Measurements from ENCODE around the gene KRTAP1-5.
"Not testable (repeated sequence)": the region's sequence is repeated elsewhere in the genome, so short reads cannot be mapped to it uniquely, and the experiment has no call there.

KRTAP1-5 gene, protein sequence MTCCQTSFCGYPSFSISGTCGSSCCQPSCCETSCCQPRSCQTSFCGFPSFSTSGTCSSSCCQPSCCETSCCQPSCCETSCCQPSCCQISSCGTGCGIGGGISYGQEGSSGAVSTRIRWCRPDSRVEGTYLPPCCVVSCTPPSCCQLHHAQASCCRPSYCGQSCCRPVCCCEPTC

DNA sequence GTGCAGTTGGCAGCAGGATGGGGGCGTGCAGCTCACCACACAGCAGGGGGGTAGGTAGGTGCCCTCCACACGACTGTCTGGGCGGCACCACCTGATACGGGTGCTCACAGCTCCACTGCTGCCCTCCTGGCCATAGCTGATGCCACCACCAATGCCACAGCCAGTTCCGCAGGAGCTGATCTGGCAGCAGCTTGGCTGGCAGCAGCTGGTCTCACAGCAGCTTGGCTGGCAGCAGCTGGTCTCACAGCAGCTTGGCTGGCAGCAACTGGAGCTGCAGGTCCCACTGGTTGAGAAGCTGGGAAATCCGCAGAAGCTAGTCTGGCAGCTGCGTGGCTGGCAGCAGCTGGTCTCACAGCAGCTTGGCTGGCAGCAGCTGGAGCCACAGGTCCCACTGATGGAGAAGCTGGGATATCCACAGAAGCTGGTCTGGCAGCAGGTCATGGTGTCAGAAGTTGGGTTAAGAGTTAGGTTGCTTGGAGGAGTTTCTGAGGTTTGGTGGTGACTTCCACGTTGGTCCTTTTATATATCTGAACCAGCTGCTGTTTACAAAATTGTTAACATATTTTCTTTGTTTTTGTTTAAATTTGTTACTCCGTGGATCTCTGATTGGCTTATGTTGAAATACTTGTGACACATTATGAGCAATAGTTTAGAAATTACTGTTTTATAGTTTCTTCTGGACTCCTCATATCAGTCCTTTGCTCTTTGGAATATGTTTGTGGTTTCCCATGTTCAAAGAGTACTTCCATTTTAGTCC lies at the start of gene KRTAP1-5:
KRTAP1-5 (minus strand) TSS at position 494 of the 757 bp plus-strand sequence; CDS start at position 441, 53 bp downstream.
- H3K4me1 ChIP-seq (ENCODE audit: control insufficient read depth, insufficient read depth, low read length, unreplicated experiment), result peaks cover 24% of the 10 kb centered on the region
- H3K27me3 ChIP-seq (ENCODE audit: insufficient read depth, low read length), result no peaks in the 10 kb centered on the region
- no peak within 1 kb of the TSS for H3K4me3 ChIP-seq (ENCODE audit: low read depth, low read length)
- H3K36me3 ChIP-seq (ENCODE audit: insufficient read depth, low read length), result no peaks in the 10 kb centered on the region
- peak within 1 kb of the TSS; percentile 55 for H3K27ac ChIP-seq (ENCODE audit: low read depth, low read length)
- no peaks in the 10 kb centered on the region for H3K79me2 ChIP-seq (ENCODE audit: control insufficient read depth, insufficient read depth, low read length, unreplicated experiment)
- H2AFZ ChIP-seq (ENCODE audit: low read length, unreplicated experiment), result peak within 1 kb of the TSS; percentile 57

DNA sequence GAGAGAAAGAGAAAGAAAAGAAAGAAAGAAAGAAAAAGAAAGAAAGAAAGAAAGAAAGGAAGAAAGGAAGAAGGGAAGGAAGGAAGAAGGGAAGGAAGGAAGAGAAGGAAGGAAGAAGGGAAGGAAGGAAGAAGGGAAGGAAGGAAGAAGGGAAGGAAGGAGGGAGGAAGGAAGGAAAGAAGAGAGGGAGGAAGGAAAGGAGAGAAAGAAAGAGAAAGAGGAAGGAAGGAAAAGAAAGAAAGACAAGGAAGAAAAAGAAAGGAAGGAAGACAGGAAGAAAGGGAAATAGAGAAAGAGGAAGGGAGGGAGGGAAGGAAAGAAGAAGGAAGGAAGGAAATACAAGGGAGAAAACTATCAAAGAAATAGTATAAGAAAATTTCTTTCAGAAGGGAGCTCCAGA lies 49.8 kb upstream of the KRTAP1-5 start:
- H3K27ac ChIP-seq (ENCODE audit: low read depth, low read length), result no peak overlapping the region
- no peaks in the 10 kb centered on the region for H3K27me3 ChIP-seq (ENCODE audit: insufficient read depth, low read length)
- H2AFZ ChIP-seq (ENCODE audit: low read length, unreplicated experiment), result no peak overlapping the region
- no peaks in the 10 kb centered on the region for H3K36me3 ChIP-seq (ENCODE audit: insufficient read depth, low read length)
- no peak overlapping the region for H3K4me3 ChIP-seq (ENCODE audit: low read depth, low read length)
- H3K79me2 ChIP-seq (ENCODE audit: control insufficient read depth, insufficient read depth, low read length, unreplicated experiment), result no peaks in the 10 kb centered on the region
- H3K4me1 ChIP-seq (ENCODE audit: control insufficient read depth, insufficient read depth, low read length, unreplicated experiment), result no peaks in the 10 kb centered on the region

DNA sequence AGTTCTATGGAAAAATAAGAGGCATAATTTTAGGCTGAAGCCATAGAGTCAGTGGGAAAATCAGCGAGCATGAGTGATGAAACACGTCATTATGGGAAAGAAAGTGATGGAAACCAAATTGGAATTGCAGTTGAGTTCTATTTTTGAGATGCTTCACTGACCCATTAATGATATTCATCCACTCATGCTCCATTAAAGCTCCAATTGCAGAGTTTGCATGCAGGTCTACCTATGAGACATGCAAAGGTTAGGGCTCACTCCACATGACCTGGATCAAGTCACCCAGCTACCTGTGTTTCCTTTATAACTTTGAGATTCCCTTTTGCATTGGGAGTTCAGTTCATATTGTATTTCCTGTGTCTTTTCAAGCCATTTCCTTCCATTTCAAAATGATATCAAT lies 46.7 kb upstream of the KRTAP1-5 start:
- Histone ChIP-seq H3K4me3 (ENCODE audit: low read depth, low read length) (no peak overlapping the region), H2AFZ (ENCODE audit: low read length, unreplicated experiment) (no peak overlapping the region), H3K27ac (ENCODE audit: low read depth, low read length) (no peak overlapping the region), H3K36me3 (ENCODE audit: insufficient read depth, low read length) (no peaks in the 10 kb centered on the region), H3K27me3 (ENCODE audit: insufficient read depth, low read length) (no peaks in the 10 kb centered on the region), H3K79me2 (ENCODE audit: control insufficient read depth, insufficient read depth, low read length, unreplicated experiment) (no peaks in the 10 kb centered on the region), H3K4me1 (ENCODE audit: control insufficient read depth, insufficient read depth, low read length, unreplicated experiment) (no peaks in the 10 kb centered on the region)

DNA sequence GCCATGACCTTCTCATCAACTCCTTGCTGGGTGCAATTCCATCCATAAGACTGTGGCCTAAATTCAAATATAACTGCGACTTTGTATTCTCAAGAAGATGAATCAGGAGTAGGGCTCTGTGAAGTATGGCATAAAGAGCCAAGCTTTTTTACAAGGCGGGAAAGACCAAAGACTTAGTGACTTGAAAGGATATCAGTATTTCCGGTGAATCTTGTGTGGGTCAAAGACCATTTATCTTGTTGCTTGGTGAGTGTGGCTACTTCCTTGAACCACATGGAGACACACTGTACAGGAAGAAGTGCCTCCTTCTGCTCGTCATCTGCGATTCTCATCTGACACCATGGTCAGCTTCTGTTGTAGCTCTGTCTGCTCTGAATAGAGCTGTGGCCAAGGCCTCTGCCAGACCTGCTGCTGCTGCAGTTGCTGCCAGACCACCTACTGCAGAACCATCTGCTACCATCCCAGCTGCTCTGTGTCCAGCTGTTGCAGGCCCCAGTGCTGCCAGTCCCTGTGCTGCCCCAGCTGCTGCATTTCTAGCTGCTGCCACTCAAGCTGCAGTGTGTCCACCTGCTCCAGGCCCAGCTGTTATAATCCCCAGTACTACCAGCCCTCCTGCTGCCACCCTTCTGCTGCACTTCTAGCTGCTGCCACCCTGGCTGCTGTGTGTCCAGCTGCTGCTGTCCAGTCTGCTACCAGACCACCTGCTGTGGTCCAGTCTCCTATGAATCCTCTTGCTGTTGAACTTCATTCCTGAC lies 44.8 kb upstream of the KRTAP1-5 start:
- H3K27ac ChIP-seq (ENCODE audit: low read depth, low read length), result no peak overlapping the region
- H2AFZ ChIP-seq (ENCODE audit: low read length, unreplicated experiment), result no peak overlapping the region
- peaks cover 5% of the 10 kb centered on the region for H3K4me1 ChIP-seq (ENCODE audit: control insufficient read depth, insufficient read depth, low read length, unreplicated experiment)
- H3K79me2 ChIP-seq (ENCODE audit: control insufficient read depth, insufficient read depth, low read length, unreplicated experiment), result no peaks in the 10 kb centered on the region
- no peaks in the 10 kb centered on the region for H3K36me3 ChIP-seq (ENCODE audit: insufficient read depth, low read length)
- H3K4me3 ChIP-seq (ENCODE audit: low read depth, low read length), result no peak overlapping the region
- H3K27me3 ChIP-seq (ENCODE audit: insufficient read depth, low read length), result no peaks in the 10 kb centered on the region

DNA sequence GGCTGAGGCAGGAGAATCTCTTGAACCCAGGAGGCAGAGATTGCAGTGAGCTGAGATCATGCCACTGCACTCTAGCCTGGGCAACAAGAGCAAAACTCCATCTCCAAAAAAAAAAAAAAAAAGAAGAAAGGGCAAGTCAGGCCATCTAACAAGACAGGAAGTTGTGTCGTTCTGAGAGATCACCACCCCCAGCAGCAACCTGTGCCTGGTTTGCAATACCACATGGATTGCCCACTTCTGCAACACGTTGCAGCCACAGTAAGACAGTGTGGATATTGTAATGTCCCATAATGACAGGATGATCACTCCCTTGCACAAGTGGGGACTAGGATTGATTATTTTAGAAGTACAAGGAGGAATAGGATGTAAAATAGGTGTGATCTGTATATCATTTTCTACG lies 42.0 kb upstream of the KRTAP1-5 start:
- H2AFZ ChIP-seq (ENCODE audit: low read length, unreplicated experiment), result no peak overlapping the region
- H3K27ac ChIP-seq (ENCODE audit: low read depth, low read length), result no peak overlapping the region
- H3K4me3 ChIP-seq (ENCODE audit: low read depth, low read length), result no peak overlapping the region
- no peaks in the 10 kb centered on the region for H3K79me2 ChIP-seq (ENCODE audit: control insufficient read depth, insufficient read depth, low read length, unreplicated experiment)
- H3K4me1 ChIP-seq (ENCODE audit: control insufficient read depth, insufficient read depth, low read length, unreplicated experiment), result peaks cover 16% of the 10 kb centered on the region
- no peaks in the 10 kb centered on the region for H3K27me3 ChIP-seq (ENCODE audit: insufficient read depth, low read length)
- no peaks in the 10 kb centered on the region for H3K36me3 ChIP-seq (ENCODE audit: insufficient read depth, low read length)

DNA sequence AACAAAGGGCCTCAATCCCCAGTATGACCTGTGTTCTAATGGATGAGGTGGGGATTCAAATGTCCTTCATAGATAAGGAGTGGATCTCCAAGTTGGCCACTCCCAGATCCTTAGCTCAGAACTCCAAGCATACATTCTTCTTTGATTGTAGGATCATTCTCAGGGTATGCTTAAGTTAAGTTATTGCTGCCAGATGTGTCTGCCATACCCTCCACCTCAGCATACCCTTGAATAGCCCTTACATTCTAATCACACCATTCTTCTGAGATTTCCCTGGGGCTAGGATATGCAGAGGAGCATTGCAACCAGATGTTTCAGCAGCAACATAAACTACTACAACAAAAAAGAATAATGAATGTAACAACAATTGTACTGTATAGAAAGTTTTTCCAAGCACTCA lies 40.3 kb upstream of the KRTAP1-5 start:
- H2AFZ ChIP-seq (ENCODE audit: low read length, unreplicated experiment), result no peak overlapping the region
- H3K4me1 ChIP-seq (ENCODE audit: control insufficient read depth, insufficient read depth, low read length, unreplicated experiment), result peaks cover 29% of the 10 kb centered on the region

DNA sequence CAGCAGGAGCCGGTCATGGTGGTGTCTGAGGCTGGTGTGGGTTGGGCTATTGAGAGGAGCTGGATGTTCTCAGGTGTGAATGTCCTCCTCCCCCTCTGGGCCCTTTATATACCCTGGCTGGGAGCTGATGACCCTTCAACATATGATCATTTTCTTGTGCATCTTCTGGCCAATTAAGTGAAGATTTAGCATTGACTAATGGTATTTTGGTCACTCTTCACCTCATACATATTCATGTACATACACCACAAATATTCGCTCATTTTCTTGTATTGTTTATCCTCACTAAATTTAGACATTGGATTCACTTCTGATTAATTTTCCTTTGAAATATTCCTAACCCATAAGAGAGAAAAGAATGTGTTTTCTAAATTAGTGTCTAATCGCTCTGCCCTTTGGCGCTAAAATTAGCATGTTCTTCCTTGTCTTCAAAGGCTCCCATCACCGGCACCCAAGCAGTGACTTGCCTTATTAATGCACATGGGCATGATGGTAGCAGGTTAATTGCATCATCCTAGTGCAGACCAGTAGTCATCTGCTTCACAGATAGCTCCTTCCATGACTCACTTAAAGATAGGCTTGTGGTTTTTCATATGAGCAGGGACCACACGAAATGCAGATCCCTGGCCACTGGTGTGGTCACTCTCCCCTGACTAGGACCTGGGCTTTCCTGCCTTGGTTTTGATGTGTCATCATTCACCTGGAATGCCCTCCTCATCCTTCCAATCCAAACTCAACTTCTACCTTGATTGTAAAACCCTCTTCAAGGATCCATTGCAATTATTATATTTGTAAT lies 39.0 kb upstream of the KRTAP1-5 start, which contains the start of gene KRTAP2-4:
KRTAP2-4 (minus strand) TSS at position 51 of the 796 bp plus-strand sequence; CDS start at position 17, 34 bp downstream.
- Histone ChIP-seq H3K27ac (ENCODE audit: low read depth, low read length) (peak within 1 kb of the TSS; percentile 65), H3K36me3 (ENCODE audit: insufficient read depth, low read length) (no peaks in the 10 kb centered on the region), H3K4me3 (ENCODE audit: low read depth, low read length) (no peak within 1 kb of the TSS), H3K79me2 (ENCODE audit: control insufficient read depth, insufficient read depth, low read length, unreplicated experiment) (no peaks in the 10 kb centered on the region), H2AFZ (ENCODE audit: low read length, unreplicated experiment) (no peak within 1 kb of the TSS), H3K27me3 (ENCODE audit: insufficient read depth, low read length) (no peaks in the 10 kb centered on the region), H3K4me1 (ENCODE audit: control insufficient read depth, insufficient read depth, low read length, unreplicated experiment) (peaks cover 41% of the 10 kb centered on the region)

More for the DNA sequence above, 40.3 kb upstream of the KRTAP1-5 start:
- H3K27me3 ChIP-seq (ENCODE audit: insufficient read depth, low read length), result no peaks in the 10 kb centered on the region
- no peaks in the 10 kb centered on the region for H3K79me2 ChIP-seq (ENCODE audit: control insufficient read depth, insufficient read depth, low read length, unreplicated experiment)
- no peak overlapping the region for H3K27ac ChIP-seq (ENCODE audit: low read depth, low read length)
- no peak overlapping the region for H3K4me3 ChIP-seq (ENCODE audit: low read depth, low read length)
- H3K36me3 ChIP-seq (ENCODE audit: insufficient read depth, low read length), result no peaks in the 10 kb centered on the region

DNA sequence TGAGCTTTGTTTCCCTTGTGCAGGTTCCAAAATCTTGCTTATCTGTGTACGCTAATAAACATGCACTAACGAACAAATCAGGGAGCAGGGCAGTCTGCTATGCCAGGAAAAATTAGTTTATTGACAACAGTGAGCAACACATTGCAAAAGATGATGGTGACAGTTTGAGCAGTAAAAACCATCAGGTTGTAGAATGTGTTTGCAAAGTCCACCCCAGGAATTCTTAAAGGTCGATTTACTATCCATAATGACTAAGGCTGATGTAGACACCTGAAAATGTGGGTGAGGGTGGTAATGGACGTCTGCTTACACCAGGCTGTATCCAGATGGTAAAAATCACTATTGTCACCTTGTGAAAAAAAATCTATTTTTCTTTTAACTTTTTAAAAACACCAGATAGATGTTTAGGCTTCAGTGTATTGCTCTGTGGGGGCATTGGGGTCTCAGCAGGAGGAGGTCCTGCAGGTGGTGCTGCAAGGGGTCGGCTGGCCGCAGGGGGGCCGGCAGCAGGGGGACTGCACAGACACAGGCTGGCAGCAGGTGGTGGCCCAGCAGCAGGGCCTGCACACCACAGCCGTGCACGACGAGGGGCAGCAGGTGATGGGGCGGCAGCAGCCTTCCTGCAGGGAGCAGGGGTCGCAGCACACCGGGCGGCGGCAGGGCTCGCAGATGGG lies 38.1 kb upstream of the KRTAP1-5 start:
- H3K27ac ChIP-seq (ENCODE audit: low read depth, low read length); H2AFZ ChIP-seq (ENCODE audit: low read length, unreplicated experiment); H3K36me3 ChIP-seq (ENCODE audit: insufficient read depth, low read length); H3K27me3 ChIP-seq (ENCODE audit: insufficient read depth, low read length); H3K4me3 ChIP-seq (ENCODE audit: low read depth, low read length); H3K79me2 ChIP-seq (ENCODE audit: control insufficient read depth, insufficient read depth, low read length, unreplicated experiment): not testable (repeated sequence)
- H3K4me1 ChIP-seq (ENCODE audit: control insufficient read depth, insufficient read depth, low read length, unreplicated experiment), result peaks cover 49% of the 10 kb centered on the region

DNA sequence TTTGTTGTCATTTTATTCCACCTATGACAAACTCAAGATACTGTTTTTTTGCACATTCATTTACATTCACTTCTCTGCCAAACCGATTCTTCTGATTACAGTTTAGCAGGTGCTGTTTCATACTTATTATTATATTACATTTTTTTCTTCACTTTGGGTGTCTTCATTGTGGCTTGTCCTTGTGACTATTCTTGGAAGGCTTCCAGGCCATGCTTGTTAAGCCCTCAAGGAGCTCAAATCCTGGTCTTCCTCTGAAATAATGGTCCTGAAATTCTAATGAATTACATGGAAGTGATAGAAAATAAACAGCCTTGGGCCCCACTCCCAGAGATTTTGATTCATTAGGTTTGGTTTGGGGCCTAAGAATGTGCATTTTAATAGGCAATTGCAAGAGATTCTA lies 37.3 kb upstream of the KRTAP1-5 start:
- Histone ChIP-seq H3K4me1 (ENCODE audit: control insufficient read depth, insufficient read depth, low read length, unreplicated experiment) (peaks cover 55% of the 10 kb centered on the region), H3K27me3 (ENCODE audit: insufficient read depth, low read length) (no peaks in the 10 kb centered on the region), H3K4me3 (ENCODE audit: low read depth, low read length) (no peak overlapping the region), H2AFZ (ENCODE audit: low read length, unreplicated experiment) (no peak overlapping the region), H3K36me3 (ENCODE audit: insufficient read depth, low read length) (no peaks in the 10 kb centered on the region), H3K79me2 (ENCODE audit: control insufficient read depth, insufficient read depth, low read length, unreplicated experiment) (no peaks in the 10 kb centered on the region), H3K27ac (ENCODE audit: low read depth, low read length) (no peak overlapping the region)

DNA sequence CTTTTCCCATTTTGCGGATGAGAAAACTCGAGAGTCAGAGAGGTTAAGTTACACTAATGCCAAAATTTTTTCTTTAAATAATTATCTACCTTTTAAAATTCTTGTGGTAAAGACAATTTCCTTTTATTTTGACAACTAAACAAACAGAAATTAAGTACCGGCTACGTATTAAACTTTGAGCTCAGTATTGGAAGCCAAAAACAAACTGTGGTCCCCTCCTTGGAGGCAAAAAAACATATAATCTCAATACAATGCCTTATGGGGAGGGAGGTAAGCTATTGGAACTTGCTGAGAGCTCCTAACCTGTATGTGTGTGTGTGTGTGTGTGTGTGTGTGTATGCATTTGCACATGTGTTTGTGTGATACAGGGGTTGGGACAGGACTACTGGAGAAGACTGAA lies 36.4 kb upstream of the KRTAP1-5 start:
- H3K4me3 ChIP-seq (ENCODE audit: low read depth, low read length), result no peak overlapping the region
- no peaks in the 10 kb centered on the region for H3K79me2 ChIP-seq (ENCODE audit: control insufficient read depth, insufficient read depth, low read length, unreplicated experiment)
- H3K27ac ChIP-seq (ENCODE audit: low read depth, low read length), result peak overlapping the region; percentile 93; the same call in 1 of the 2 replicates
- H3K36me3 ChIP-seq (ENCODE audit: insufficient read depth, low read length), result no peaks in the 10 kb centered on the region
- H3K27me3 ChIP-seq (ENCODE audit: insufficient read depth, low read length), result no peaks in the 10 kb centered on the region
- no peak overlapping the region for H2AFZ ChIP-seq (ENCODE audit: low read length, unreplicated experiment)
- peaks cover 62% of the 10 kb centered on the region for H3K4me1 ChIP-seq (ENCODE audit: control insufficient read depth, insufficient read depth, low read length, unreplicated experiment)
